ENCODE results near the gene BPTF. TPM values are rescaled to one million over a fixed set of nuclear protein-coding genes. Genes with fewer than 3 reads are reported as not detected.
"Not testable (repeated sequence)": the region's sequence is repeated elsewhere in the genome, so short reads cannot be mapped to it uniquely, and the experiment has no call there.

BPTF gene
- polyA plus RNA-seq, 1 of the 3 experiments (the other 2 are of a cell fraction) = 61.4 TPM

GRCh38 chr17:67842648-67843047, 17.3 kb downstream of the BPTF start (continued):
- no peak for TF ChIP-seq ZBTB33 (IDR thresholded peaks at IDR 0.05; ENCODE audit: borderline replicate concordance, low read depth)
- no peak for TF ChIP-seq RFX5 (IDR thresholded peaks at IDR 0.05; ENCODE audit: low read length)

- WGBS (ENCODE audit: low lambda C conversion rate) = 88% methylated on average over 5 of the region's 5 CpGs
- Histone ChIP-seq H3F3A (replicated peaks; ENCODE audit: insufficient read depth) (peaks cover 13% of the 10 kb centered on the region), H3K9ac (no peak overlapping the region), H3K27me3 (ENCODE audit: insufficient read depth) (no peaks in the 10 kb centered on the region), H4K20me1 (ENCODE audit: insufficient read depth) (peaks cover 74% of the 10 kb centered on the region), H3K4me2 (no peak overlapping the region), H3K4me1 (ENCODE audit: control insufficient read depth in 1 of 2, insufficient read depth in 2 of 2, low read depth in 1 of 2, low read length in 1 of 2) (no peaks in the 10 kb centered on the region), H3K9me3 (no peaks in the 10 kb centered on the region), H3K27ac (ENCODE audit: low read depth in 2 of 2, low read length in 1 of 2) (no peak overlapping the region), H3K36me3 (replicated peaks in 1 of 2; ENCODE audit: control insufficient read depth in 1 of 2, insufficient read depth in 2 of 2, low read length in 1 of 2) (peaks cover 0 to 7% of the 10 kb centered on the region in 2 experiments), H3K79me2 (ENCODE audit: insufficient read depth) (peaks cover 100% of the 10 kb centered on the region), H2AFZ (ENCODE audit: low read depth) (no peak overlapping the region), H3K4me3 (ENCODE audit: low read depth in 2 of 2, low read length in 1 of 2) (no peak overlapping the region), H3K9me2 (no peaks in the 10 kb centered on the region)
- DNase-seq = no peak
- ChIA-PET CTCF (interaction anchor here (1.3 kb wide), 1 partner anchor 45 kb away, joined by 3 read pairs; no protein-coding TSS in a partner anchor), POLR2A (no interaction called here)
- TF ChIP-seq EZH2phosphoT487 (IDR thresholded peaks at IDR 0.05; ENCODE audit: borderline replicate concordance, low read depth) (no peak), POLR2AphosphoS5 (IDR thresholded peaks at IDR 0.05; ENCODE audit: low read depth, low read length) (no peak), CHD2 (IDR thresholded peaks at IDR 0.05; ENCODE audit: low read length, partially characterized antibody) (no peak), GATA2 (CRISPR knock-in tag; IDR thresholded peaks at IDR 0.05) (no peak), FOSL2 (IDR thresholded peaks at IDR 0.05; ENCODE audit: borderline replicate concordance, low read depth) (no peak), TEAD4 (IDR thresholded peaks at IDR 0.05; ENCODE audit: borderline replicate concordance, insufficient read depth) (no peak), NRF1 (IDR thresholded peaks at IDR 0.05; ENCODE audit: low read depth, low read length) (no peak), NFIC (IDR thresholded peaks at IDR 0.05; ENCODE audit: borderline replicate concordance) (no peak), PBX3 (IDR thresholded peaks at IDR 0.05) (no peak), FOXJ3 (CRISPR knock-in tag; IDR thresholded peaks at IDR 0.05) (no peak), IRF3 (IDR thresholded peaks at IDR 0.05; ENCODE audit: low read depth, low read length) (no peak), MXI1 (IDR thresholded peaks at IDR 0.05; ENCODE audit: low read depth, low read length) (no peak), MEF2A (IDR thresholded peaks at IDR 0.05; ENCODE audit: borderline replicate concordance, low read depth) (no peak), RCOR1 (IDR thresholded peaks at IDR 0.05; ENCODE audit: low read length) (no peak), TCF12 (IDR thresholded peaks at IDR 0.05) (no peak), MAX (IDR thresholded peaks at IDR 0.05; ENCODE audit: low read depth) (no peak)
Measured at GRCh38 chr17:67845374-67845773, 20.1 kb downstream of the BPTF start.

GRCh38 chr17:67848189-67848588, 22.9 kb downstream of the BPTF start:
- Histone ChIP-seq H3K79me2 (ENCODE audit: insufficient read depth) (peaks cover 100% of the 10 kb centered on the region), H4K20me1 (ENCODE audit: insufficient read depth) (peaks cover 81% of the 10 kb centered on the region)
- H3K36me3 ChIP-seq (replicated peaks in 1 of 2; ENCODE audit: control insufficient read depth in 1 of 2, insufficient read depth in 2 of 2, low read length in 1 of 2); CTCF ChIA-PET; H3K4me3 ChIP-seq (ENCODE audit: low read depth in 2 of 2, low read length in 1 of 2); H2AFZ ChIP-seq (ENCODE audit: low read depth); POLR2A ChIA-PET; H3K9me3 ChIP-seq; H3F3A ChIP-seq (replicated peaks; ENCODE audit: insufficient read depth); DNase-seq; H3K9ac ChIP-seq; H3K4me2 ChIP-seq; H3K27ac ChIP-seq (ENCODE audit: low read depth in 2 of 2, low read length in 1 of 2); H3K27me3 ChIP-seq (ENCODE audit: insufficient read depth); H3K9me2 ChIP-seq; H3K4me1 ChIP-seq (ENCODE audit: control insufficient read depth in 1 of 2, insufficient read depth in 2 of 2, low read depth in 1 of 2, low read length in 1 of 2): not testable (repeated sequence)
- WGBS (ENCODE audit: low lambda C conversion rate) = 89% methylated on average over 5 of the region's 5 CpGs

GRCh38 chr17:67848846-67849245, 23.5 kb downstream of the BPTF start:
- 94% methylated on average over 3 of the region's 3 CpGs for WGBS (ENCODE audit: low lambda C conversion rate)
- peaks cover 85% of the 10 kb centered on the region for H4K20me1 ChIP-seq (ENCODE audit: insufficient read depth)

More at GRCh38 chr17:67848846-67849245, 23.5 kb downstream of the BPTF start:
- H3K4me2 ChIP-seq; H3K36me3 ChIP-seq (replicated peaks in 1 of 2; ENCODE audit: control insufficient read depth in 1 of 2, insufficient read depth in 2 of 2, low read length in 1 of 2); H3K4me3 ChIP-seq (ENCODE audit: low read depth in 2 of 2, low read length in 1 of 2); H3F3A ChIP-seq (replicated peaks; ENCODE audit: insufficient read depth); POLR2A ChIA-PET; H3K27me3 ChIP-seq (ENCODE audit: insufficient read depth); DNase-seq; H3K4me1 ChIP-seq (ENCODE audit: control insufficient read depth in 1 of 2, insufficient read depth in 2 of 2, low read depth in 1 of 2, low read length in 1 of 2); H2AFZ ChIP-seq (ENCODE audit: low read depth); H3K9ac ChIP-seq; H3K9me3 ChIP-seq; H3K9me2 ChIP-seq; H3K27ac ChIP-seq (ENCODE audit: low read depth in 2 of 2, low read length in 1 of 2): not testable (repeated sequence)
- H3K79me2 ChIP-seq (ENCODE audit: insufficient read depth) = peaks cover 100% of the 10 kb centered on the region
- CTCF ChIA-PET = interaction anchor here (0.9 to 1.6 kb wide), 3 partner anchors 14 to 367 kb away, joined by 3 read pairs; no protein-coding TSS in a partner anchor

Data from SK-N-SH (cell line).